GM19395 (cell line): ENCODE results near the gene DPH1.
"Not testable (repeated sequence)": the region's sequence is repeated elsewhere in the genome, so short reads cannot be mapped to it uniquely, and the experiment has no call there.

Source experiments
- ATAC-seq: cut with Tn5 transposase; IDR thresholded peaks from one replicate; pipeline ENCODE4 v1.9.1; 2021; ENCODE audit warnings: mild to moderate bottlenecking, moderate library complexity; ENCODE audit not compliant: unreplicated experiment

Gene DPH1

GRCh38 chr17:2008332-2009126, 21.4 kb upstream of the DPH1 start:
- ATAC-seq = no peak

DNA sequence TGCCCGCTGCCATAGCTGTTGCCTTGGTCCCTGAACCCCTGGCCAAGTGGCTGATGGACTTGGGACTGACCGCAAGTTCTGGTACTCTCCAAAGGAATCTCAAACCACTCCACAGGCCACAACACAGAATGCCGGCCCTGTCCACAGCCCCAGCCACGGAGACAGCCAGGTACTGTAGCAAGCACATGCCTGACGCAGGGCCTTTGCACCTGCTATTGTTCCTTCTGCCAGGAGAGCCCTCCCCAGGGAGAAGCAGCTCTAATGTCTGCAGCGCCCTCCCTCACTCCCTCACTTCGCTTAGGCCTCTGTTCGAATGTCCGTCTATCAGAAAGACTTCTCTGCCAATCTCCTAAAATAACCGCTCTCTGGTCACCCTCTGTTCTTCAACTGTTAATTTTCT, 20.2 kb upstream of the DPH1 start:
- ATAC-seq = no peak

DNA sequence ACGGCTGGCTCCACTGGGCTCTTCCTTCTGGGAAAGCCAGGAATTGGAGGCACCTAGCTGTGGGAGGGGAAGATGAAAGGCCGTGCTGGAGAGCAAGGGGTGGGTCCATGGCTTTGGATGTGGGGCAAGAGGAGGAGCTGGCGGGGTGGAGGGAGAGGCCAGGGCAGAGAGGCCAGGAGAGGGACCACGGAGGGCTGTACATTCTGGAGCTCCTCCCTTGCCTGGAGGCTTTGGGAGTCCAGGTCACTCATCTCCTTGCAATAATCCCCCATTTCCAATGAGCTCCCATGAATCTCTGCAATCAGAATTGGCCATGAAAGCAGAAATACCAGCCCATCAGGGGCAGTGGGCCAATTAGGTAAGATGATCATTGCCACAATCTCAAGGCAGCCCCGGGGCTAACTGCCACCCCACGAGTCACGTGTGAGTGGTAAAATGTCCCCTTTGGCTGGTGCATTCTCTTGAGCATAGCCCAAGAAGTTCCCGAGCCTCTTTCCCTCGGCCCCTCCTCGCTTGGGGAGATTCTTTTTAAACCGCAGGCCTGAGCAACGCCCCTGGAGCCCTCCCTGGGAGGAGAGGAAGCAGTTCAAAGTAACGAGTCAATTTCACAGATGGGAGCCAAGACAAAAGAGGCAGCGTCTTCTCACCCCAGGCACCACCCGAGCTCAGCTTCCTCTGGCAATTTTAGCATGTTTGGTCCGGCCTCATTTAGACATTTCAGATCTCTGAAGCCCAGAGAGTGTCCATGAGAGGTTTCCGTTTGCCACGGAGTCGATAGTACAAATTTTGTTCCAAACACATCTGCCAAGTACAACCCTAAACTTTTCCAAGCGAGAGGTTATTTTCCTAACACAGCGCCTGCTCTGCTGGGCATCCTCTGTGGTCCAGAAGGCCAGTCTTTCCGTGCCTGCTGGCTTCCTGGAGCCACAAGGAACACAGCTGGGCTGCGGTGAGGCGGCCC, 18.3 kb upstream of the DPH1 start:
- no peak for ATAC-seq

DNA sequence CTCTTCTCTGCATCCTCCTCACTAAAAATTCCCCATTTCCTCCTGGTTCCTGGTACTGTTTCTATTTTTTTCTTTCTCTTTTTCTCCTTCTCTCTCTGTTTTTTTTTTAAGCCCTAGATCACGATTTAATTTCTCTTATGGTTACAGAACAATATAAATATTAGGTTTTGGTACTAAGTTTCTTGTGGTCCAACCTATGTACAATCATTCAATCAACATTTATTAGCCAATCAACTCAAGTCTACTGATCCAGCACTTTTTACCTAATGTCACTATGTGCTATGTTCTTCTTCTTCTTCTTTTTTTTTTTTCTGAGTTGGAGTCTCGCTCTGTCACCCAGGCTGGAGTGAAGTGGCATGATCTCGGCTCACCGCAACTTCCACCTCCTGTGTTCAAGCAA, 17.5 kb upstream of the DPH1 start:
- ATAC-seq = no peak

DNA sequence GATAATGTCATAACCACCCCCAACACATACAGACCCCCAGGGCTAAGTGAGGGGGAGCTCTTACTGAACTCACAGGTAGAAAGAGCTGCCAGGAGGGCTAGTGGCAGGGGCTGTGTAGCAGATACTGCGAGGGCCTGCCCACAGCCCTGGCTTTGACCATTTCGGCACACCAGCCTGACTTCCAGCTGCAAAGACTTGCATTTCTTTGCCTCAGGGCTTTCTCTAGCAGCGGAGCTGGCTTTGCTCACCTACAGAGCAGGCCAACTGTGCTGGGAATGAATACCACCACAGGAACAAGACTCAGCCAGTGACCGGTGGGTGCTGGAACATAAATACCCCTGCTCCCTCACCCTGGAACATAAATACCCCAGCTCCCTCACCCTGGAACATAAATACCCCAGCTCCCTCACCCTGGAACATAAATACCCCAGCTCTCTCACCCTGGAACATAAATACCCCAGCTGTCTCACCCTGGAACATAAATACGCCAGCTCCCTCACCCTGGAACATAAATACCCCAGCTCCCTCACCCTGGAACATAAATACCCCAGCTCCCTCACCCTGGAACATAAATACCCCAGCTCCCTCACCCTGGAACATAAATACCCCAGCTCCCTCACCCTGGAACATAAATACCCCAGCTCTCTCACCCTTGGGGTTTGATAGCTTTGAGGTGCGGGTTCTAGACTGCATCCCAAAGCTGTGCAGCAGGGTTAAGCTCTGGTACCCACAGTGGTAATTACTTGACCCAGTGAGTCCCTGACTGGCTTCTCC, 16.5 kb upstream of the DPH1 start:
- ATAC-seq = not testable (repeated sequence)

DNA sequence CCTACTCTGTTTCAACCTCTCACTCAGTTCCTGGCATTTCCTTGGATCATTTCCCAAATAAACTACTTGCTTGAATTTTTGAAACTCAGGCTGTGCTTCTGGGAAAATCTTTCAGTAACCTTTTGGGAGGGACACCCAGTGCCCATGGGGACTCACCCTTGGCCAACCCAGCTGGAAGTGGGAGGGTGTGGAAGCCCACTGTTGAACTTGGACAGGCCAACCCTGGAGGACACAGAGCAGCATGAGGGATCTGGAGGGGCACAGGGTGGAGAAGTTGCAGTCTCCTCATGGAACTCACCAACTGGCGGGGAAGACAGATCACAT, 16.0 kb upstream of the DPH1 start:
- no peak for ATAC-seq

DNA sequence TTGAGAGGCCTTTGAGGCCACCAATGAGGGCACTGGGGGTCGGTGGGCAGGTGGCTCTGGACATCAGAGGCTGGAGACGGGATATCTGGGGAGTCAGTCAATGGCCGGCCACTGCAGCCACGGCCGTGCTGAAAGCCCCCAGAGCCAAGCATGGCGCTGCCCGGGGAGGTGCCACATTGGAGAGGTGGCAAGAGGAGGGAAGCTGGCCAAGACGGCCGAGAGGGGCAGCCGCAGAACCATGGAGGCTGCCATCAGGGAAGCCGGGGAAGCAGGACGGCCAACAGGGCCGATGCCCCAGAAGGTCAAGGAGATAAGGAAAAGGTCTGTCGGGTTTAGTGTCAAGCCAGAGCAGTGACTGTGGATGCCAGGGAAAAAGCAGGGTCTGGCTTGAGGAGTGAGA, 14.6 kb upstream of the DPH1 start:
- ATAC-seq = no peak

GRCh38 chr17:2016494-2016893, 13.5 kb upstream of the DPH1 start:
- no peak for ATAC-seq

GRCh38 chr17:2017274-2017941, 12.5 kb upstream of the DPH1 start:
- ATAC-seq = no peak

- ATAC-seq = no peak
These were observed 11.0 kb upstream of the DPH1 start for GRCh38 chr17:2018716-2019510.

GRCh38 chr17:2019723-2020122, 10.2 kb upstream of the DPH1 start:
- ATAC-seq = no peak

- ATAC-seq = no peak
These were observed 9.2 kb upstream of the DPH1 start for GRCh38 chr17:2020721-2021120.

GRCh38 chr17:2022647-2023240, 7.2 kb upstream of the DPH1 start:
- ATAC-seq = no peak

DNA sequence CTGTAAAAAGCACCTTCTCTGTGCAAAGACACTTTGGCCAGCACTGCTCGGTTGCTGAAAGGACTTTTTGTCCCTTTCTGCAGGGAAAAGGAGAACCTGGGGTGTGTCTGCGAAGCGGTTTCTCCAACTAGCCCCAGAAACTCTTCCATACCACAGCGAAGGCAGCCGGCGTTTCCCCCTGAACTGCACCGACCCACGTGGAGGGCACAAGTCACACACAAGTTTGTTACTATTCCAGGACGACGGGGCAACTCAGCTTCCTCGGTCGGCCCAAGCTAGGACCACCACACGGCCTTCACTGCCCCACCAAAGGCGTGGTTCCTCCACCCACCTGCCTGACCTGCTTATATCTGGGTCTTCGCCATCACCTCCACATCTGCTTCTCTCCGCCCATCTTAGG, 6.7 kb upstream of the DPH1 start:
- no peak for ATAC-seq

- no peak for ATAC-seq
These were observed 6.0 kb upstream of the DPH1 start for GRCh38 chr17:2023692-2024571.

- ATAC-seq = no peak
These were observed 5.3 kb upstream of the DPH1 start for GRCh38 chr17:2024572-2025219.

GRCh38 chr17:2025220-2025621, 4.7 kb upstream of the DPH1 start, which contains the start of gene RTN4RL1:
RTN4RL1 (minus strand) TSS chr17:2025334; CDS start chr17:2024865, 469 bp downstream.
- ATAC-seq = no peak
